HUES6 (cell line): Measurements from ENCODE around the gene CD72.

Experiments used
- H3K27ac ChIP-seq: 2 replicates; pipeline ENCODE4 v1.7.0; 2013; ENCODE audit warnings: low read depth, mild to moderate bottlenecking, low read length, inconsistent platforms
- H3K27me3 ChIP-seq: 2 replicates; pipeline ENCODE4 v1.6.1; 2013; ENCODE audit warnings: low read length; ENCODE audit not compliant: control insufficient read depth, insufficient read depth
- H3K36me3 ChIP-seq: 2 replicates; pipeline ENCODE4 v1.6.1; 2013; ENCODE audit warnings: low read length; ENCODE audit not compliant: control insufficient read depth, insufficient read depth
- H3K4me1 ChIP-seq: 2 replicates; pipeline ENCODE4 v1.6.1; 2013; ENCODE audit warnings: low read length; ENCODE audit not compliant: control insufficient read depth, insufficient read depth
- H3K4me3 ChIP-seq: 2 replicates; pipeline ENCODE4 v1.5.1; 2013; ENCODE audit warnings: low read depth, low read length
- H3K9ac ChIP-seq: one replicate; pipeline ENCODE4 v1.6.1; 2013; ENCODE audit warnings: mild to moderate bottlenecking, low read length
- H3K9me3 ChIP-seq: 2 replicates; pipeline ENCODE4 v1.6.1; 2013; ENCODE audit warnings: low read depth, low read length; ENCODE audit not compliant: control insufficient read depth, insufficient read depth

CD72 gene, protein sequence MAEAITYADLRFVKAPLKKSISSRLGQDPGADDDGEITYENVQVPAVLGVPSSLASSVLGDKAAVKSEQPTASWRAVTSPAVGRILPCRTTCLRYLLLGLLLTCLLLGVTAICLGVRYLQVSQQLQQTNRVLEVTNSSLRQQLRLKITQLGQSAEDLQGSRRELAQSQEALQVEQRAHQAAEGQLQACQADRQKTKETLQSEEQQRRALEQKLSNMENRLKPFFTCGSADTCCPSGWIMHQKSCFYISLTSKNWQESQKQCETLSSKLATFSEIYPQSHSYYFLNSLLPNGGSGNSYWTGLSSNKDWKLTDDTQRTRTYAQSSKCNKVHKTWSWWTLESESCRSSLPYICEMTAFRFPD

DNA sequence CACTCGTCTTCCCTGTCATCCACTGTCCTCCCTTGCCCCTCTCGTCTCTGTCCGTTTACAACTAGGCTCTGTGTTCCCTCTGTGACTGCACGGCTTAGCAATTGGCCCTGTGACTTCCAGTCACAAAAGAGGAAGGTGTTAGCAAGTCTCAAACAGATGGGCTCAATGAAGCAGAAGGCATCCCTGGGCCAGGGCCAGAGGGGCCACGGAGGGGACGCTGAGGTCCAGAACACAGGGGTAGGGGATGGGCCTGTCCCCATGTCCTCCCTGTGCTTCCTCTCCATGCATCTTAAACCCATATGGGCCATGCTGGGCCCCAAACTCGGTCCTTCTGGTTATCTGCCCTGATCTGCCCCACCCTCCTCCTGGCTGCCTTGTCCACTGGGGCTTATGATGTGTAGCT is at the start of gene CD72:
TSS of gene CD72 (minus strand) at position 89 of the 403 bp plus-strand sequence. CDS start 110 bp downstream, outside the sequence.
- peak within 1 kb of the TSS; percentile 59 for H3K4me3 ChIP-seq
- peaks cover 51% of the 10 kb centered on the region for H3K27me3 ChIP-seq
- no peaks in the 10 kb centered on the region for H3K36me3 ChIP-seq
- peak within 1 kb of the TSS; percentile 13 for H3K9ac ChIP-seq
- no peak within 1 kb of the TSS for H3K27ac ChIP-seq
- H3K9me3 ChIP-seq = no peaks in the 10 kb centered on the region
- H3K4me1 ChIP-seq = peaks cover 11% of the 10 kb centered on the region

DNA sequence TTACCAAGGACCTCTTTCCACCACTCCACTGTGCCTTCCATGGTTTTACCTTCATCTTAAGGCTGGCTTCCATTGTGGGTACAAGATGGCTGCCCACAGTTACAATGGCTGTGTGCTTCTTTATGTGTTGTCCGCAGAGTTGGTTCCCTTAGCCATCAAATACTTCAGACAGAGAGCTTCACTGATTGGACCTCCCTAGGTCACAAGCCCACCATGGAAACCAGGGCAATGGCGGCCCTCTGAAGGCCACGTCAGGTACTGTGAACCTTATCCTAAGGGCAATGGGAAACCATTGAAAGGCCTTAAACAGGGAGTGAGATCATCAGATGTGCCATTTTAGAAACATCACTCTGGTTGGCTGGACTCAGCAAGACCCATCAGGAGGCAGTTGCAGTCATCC is 49.7 kb upstream of the CD72 start:
- no peaks in the 10 kb centered on the region for H3K9me3 ChIP-seq
- H3K36me3 ChIP-seq = peaks cover 6% of the 10 kb centered on the region
- peaks cover 3% of the 10 kb centered on the region for H3K4me1 ChIP-seq
- no peak overlapping the region for H3K9ac ChIP-seq
- no peak overlapping the region for H3K4me3 ChIP-seq
- H3K27ac ChIP-seq = no peak overlapping the region
- H3K27me3 ChIP-seq = no peaks in the 10 kb centered on the region

GRCh38 chr9:35666549-35666948 is 48.3 kb upstream of the CD72 start:
- Histone ChIP-seq H3K9me3 (no peaks in the 10 kb centered on the region), H3K4me3 (no peak overlapping the region), H3K27ac (no peak overlapping the region), H3K9ac (no peak overlapping the region), H3K27me3 (no peaks in the 10 kb centered on the region), H3K36me3 (peaks cover 20% of the 10 kb centered on the region), H3K4me1 (peaks cover 3% of the 10 kb centered on the region)

DNA sequence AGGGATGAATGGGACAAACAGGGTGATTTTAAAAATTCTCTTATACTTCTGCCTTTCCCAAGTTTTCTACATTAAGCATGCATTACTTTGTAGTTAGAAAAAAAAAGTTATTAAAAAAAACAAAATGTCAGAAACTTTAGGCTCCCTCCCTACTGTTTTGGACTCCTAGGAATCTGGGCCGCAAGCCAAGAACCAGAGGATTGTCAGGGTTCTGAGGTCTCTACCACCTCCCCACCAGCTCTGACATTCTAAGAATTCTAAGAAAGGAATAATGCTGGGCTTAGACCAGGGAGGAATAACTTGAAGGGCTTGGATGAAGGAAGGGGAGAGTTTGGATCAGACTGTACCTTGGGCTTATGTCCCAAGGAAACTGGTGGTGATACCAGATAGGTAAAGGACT is 47.8 kb upstream of the CD72 start:
- H3K9ac ChIP-seq = no peak overlapping the region
- H3K4me1 ChIP-seq = peaks cover 3% of the 10 kb centered on the region
- no peaks in the 10 kb centered on the region for H3K27me3 ChIP-seq
- no peak overlapping the region for H3K27ac ChIP-seq
- H3K4me3 ChIP-seq = no peak overlapping the region
- peaks cover 20% of the 10 kb centered on the region for H3K36me3 ChIP-seq
- no peaks in the 10 kb centered on the region for H3K9me3 ChIP-seq

GRCh38 chr9:35665471-35665818 is 47.2 kb upstream of the CD72 start:
- Histone ChIP-seq H3K4me3 (peak overlapping the region; percentile 86), H3K36me3 (peaks cover 26% of the 10 kb centered on the region), H3K4me1 (peaks cover 5% of the 10 kb centered on the region), H3K27ac (no peak overlapping the region), H3K9me3 (no peaks in the 10 kb centered on the region), H3K9ac (no peak overlapping the region), H3K27me3 (no peaks in the 10 kb centered on the region)

DNA sequence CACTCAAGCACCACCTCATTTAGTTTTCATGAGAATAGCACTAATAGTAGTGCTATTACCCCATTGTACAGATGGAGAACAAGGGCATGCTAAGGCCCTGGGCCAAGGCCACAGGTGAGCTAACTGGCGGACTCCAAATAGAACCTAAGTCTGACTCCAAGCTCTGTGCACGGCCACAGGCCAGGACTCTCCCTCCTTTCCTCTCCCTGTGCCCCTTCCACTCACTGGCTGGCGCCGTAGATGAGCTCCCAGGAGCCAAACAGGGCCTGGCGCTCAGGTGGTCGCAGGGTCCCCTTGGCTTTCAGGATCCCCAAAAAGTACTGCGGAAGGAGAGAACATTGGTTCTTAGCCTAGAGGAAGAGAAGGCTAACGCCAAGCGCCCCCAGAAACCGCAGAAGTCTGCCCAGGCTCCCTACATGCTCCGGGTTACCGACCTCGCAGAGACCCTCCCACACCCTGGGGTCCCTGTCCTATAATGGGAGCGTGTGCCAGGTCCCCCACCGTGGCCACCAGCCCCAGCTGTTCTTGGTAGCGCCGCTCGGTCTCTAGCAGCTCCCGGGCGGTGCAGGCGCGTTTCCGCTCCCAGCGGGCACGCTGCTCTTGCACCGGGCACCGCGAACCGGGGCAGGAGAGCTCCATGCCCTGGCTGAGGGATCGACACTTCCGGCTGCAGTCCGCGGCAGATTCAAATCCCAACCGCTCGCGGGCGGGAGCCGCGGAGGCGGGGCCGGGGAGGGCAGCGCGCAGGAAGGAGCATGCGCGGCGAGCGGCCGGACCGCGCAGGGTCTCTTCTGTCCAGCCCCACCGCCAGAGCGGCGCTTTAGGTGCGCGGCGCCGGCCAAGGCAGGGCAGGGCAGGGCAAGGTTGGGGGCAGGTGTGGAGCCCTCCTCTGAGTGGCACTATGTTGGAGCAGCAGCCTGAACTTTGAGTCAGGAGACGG is 46.6 kb upstream of the CD72 start, which contains the start of gene ARHGEF39:
TSS of gene ARHGEF39 (minus strand) at position 665 of the 940 bp plus-strand sequence. CDS start at position 639, 26 bp downstream.
- Histone ChIP-seq H3K9me3 (no peaks in the 10 kb centered on the region), H3K27me3 (no peaks in the 10 kb centered on the region), H3K4me3 (peak within 1 kb of the TSS; percentile 86), H3K9ac (peak within 1 kb of the TSS; percentile 87), H3K27ac (peak within 1 kb of the TSS; percentile 48; the same call in 1 of the 2 replicates), H3K36me3 (peaks cover 31% of the 10 kb centered on the region), H3K4me1 (peaks cover 5% of the 10 kb centered on the region)

DNA sequence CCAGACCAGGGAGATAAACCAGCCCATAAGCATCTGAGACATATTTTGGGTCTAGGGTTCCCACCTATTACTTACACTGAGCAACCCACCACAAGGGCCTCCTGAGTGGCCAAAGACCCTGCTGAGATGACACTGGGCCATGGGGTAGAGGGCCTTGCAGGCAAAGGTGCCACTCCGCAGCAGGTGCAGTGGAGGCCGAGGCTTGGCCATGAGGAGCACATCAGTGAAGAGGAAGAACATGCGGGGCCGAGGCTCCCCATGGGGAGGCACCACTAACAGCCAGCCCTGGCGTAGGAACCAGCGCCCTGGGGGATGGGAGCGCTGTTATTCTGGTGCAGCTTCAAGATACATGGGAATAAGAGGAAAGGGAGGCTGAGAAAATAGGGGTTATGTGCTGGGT is 44.2 kb upstream of the CD72 start:
- Histone ChIP-seq H3K27ac (no peak overlapping the region), H3K9me3 (no peaks in the 10 kb centered on the region), H3K36me3 (peaks cover 31% of the 10 kb centered on the region), H3K4me1 (peaks cover 10% of the 10 kb centered on the region), H3K27me3 (no peaks in the 10 kb centered on the region), H3K4me3 (no peak overlapping the region), H3K9ac (no peak overlapping the region)

DNA sequence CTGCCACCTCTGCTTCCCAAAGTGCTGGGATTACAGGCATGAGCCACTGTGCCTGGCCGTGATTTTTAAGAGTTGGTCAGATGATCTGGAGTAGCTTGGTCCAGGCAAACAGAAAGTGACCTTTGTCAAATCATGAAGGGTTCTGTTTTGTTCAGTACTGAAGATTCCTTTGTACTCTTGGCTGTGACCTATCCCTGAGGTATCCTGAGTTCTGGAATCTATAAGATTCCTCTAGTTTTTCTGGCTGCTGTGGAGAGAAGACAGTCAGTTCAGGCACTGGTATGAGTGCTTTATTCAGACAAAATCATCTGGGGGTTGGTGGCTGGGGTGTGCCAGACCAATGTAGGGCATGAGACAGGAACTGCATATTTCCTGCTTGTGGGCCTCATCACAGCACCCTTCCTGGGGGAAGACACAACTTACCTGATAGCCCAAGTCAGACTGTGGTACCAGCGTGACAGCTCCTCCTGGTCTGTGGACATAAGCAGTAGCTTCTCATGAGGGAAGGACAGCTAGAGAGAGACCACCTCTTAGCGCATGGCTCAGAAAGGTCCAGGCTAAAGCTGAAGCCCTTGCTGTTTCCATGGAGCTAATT is 43.6 kb upstream of the CD72 start:
- Histone ChIP-seq H3K9me3 (no peaks in the 10 kb centered on the region), H3K36me3 (peaks cover 31% of the 10 kb centered on the region), H3K9ac (no peak overlapping the region), H3K27ac (no peak overlapping the region), H3K4me3 (no peak overlapping the region), H3K4me1 (peaks cover 10% of the 10 kb centered on the region), H3K27me3 (0 out of 2 replicates have a peak, but pooled peaks cover under 1% of the 10 kb centered on the region)

DNA sequence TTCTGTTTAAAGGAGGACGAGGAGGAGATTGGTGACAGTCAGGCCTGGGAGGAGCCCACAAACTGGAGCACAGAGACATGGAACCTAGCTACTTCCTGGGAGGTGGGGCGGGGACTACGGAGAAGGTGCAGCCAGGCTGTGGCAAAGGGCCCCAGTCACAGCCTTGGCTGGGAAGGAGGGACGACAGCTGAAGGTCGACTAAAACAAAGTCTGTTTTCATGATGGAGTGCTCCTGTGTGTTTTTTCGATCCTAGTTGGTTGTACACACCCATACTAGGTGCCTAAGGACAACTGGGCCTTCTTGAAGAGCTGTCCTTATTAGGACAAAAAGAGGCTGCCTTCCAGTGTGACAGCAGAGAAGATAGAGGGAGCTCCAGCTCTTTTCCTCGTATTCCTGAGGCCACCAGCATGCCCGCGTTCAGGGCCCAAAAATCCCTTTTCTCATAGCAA is 42.8 kb upstream of the CD72 start:
- H3K27me3 ChIP-seq = 0 out of 2 replicates have a peak, but pooled peaks cover 9% of the 10 kb centered on the region
- H3K9ac ChIP-seq = peak overlapping the region; percentile 53
- H3K4me3 ChIP-seq = no peak overlapping the region
- H3K36me3 ChIP-seq = peaks cover 31% of the 10 kb centered on the region
- H3K4me1 ChIP-seq = peaks cover 10% of the 10 kb centered on the region
- H3K9me3 ChIP-seq = no peaks in the 10 kb centered on the region
- H3K27ac ChIP-seq = peak overlapping the region; percentile 24; the same call in 1 of the 2 replicates

DNA sequence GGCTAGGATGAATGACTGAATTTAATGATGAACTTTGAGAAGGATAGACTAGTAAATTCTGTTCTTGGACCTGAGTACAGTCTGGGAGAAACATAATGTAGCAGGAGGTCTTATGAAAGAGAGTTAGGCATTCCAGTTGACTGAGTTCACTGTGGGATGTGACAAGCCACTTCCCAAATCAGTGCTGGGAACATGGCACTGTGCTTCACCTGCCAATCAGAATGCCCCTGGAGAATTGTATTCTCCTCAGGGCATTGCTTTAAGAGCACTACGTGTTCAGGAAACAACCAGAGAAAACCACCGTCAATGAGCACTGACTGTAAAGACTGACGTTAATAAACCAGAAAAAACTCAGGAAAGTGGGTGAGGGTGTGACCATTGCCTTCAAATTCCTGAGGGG is 41.1 kb upstream of the CD72 start:
- Histone ChIP-seq H3K36me3 (peaks cover 31% of the 10 kb centered on the region), H3K9me3 (no peaks in the 10 kb centered on the region), H3K4me3 (peak overlapping the region; percentile 89), H3K27ac (no peak overlapping the region), H3K27me3 (0 out of 2 replicates have a peak, but pooled peaks cover 9% of the 10 kb centered on the region), H3K9ac (no peak overlapping the region), H3K4me1 (peaks cover 7% of the 10 kb centered on the region; the same call in 1 of the 2 replicates)
